GM18520 (cell line): ENCODE results near the gene VCX2.
"Not testable (repeated sequence)": the region's sequence is repeated elsewhere in the genome, so short reads cannot be mapped to it uniquely, and the experiment has no call there.

Experiments
- ATAC-seq: cut with Tn5 transposase; IDR thresholded peaks from one replicate; pipeline ENCODE4 v1.9.1; 2021; ENCODE audit not compliant: unreplicated experiment

Gene VCX2

GRCh38 chrX:8171169-8171568 is at the start of gene VCX2:
Gene VCX2 (minus strand): TSS chrX:8171267. CDS start chrX:8170643, 624 bp downstream.
- not testable (repeated sequence) for ATAC-seq

- ATAC-seq, result no peak
Measured at GRCh38 chrX:8204943-8205342, 33.9 kb upstream of the VCX2 start.

GRCh38 chrX:8204169-8204935 is 33.3 kb upstream of the VCX2 start:
- ATAC-seq, result no peak

- ATAC-seq, result no peak
Measured at GRCh38 chrX:8201896-8202331, 30.8 kb upstream of the VCX2 start.

GRCh38 chrX:8196776-8197175 is 25.7 kb upstream of the VCX2 start:
- ATAC-seq, result no peak

- ATAC-seq, result no peak
Measured at GRCh38 chrX:8194216-8194615, 23.1 kb upstream of the VCX2 start.

GRCh38 chrX:8192276-8192675 is 21.2 kb upstream of the VCX2 start:
- no peak for ATAC-seq

GRCh38 chrX:8191022-8191421 is 20.0 kb upstream of the VCX2 start:
- ATAC-seq, result no peak

GRCh38 chrX:8190341-8190830 is 19.3 kb upstream of the VCX2 start:
- no peak for ATAC-seq

- no peak for ATAC-seq
Measured at GRCh38 chrX:8189096-8189830, 18.2 kb upstream of the VCX2 start.

- no peak for ATAC-seq
Measured at GRCh38 chrX:8183346-8183745, 12.3 kb upstream of the VCX2 start.

GRCh38 chrX:8179656-8180055 is 8.6 kb upstream of the VCX2 start:
- no peak for ATAC-seq

- not testable (repeated sequence) for ATAC-seq
Measured at GRCh38 chrX:8154011-8154410, 17.1 kb downstream of the VCX2 start.

GRCh38 chrX:8147226-8147625 is 23.8 kb downstream of the VCX2 start:
- no peak for ATAC-seq

- ATAC-seq, result no peak
Measured at GRCh38 chrX:8144925-8145324, 26.1 kb downstream of the VCX2 start.

- ATAC-seq, result no peak
Measured at GRCh38 chrX:8141896-8142295, 29.2 kb downstream of the VCX2 start.

GRCh38 chrX:8140986-8141744 is 29.9 kb downstream of the VCX2 start:
- ATAC-seq, result no peak

GRCh38 chrX:8139716-8140115 is 31.4 kb downstream of the VCX2 start:
- no peak for ATAC-seq

- no peak for ATAC-seq
Measured at GRCh38 chrX:8138252-8138651, 32.8 kb downstream of the VCX2 start.

GRCh38 chrX:8126648-8127047 is 44.4 kb downstream of the VCX2 start:
- no peak for ATAC-seq

- ATAC-seq, result no peak
Measured at GRCh38 chrX:8126092-8126491, 45.0 kb downstream of the VCX2 start.
